ENCODE measurements around the gene AKAP17A.
"Not testable (repeated sequence)": the region's sequence is repeated elsewhere in the genome, so short reads cannot be mapped to it uniquely, and the experiment has no call there.

The AKAP17A gene

GRCh38 chrX:1602299-1602698 is 10.9 kb downstream of the AKAP17A start:
- no peak for DNase-seq (ENCODE audit: low spot score)

- DNase-seq (ENCODE audit: low spot score): no peak
Observed at GRCh38 chrX:1606496-1606895, 15.1 kb downstream of the AKAP17A start.

- no peak for DNase-seq (ENCODE audit: low spot score)
Observed at GRCh38 chrX:1609311-1609710, 17.9 kb downstream of the AKAP17A start.

GRCh38 chrX:1609762-1610161 is 18.4 kb downstream of the AKAP17A start:
- DNase-seq (ENCODE audit: low spot score): no peak

- no peak for DNase-seq (ENCODE audit: low spot score)
Observed at GRCh38 chrX:1610166-1610565, 18.8 kb downstream of the AKAP17A start.

- DNase-seq (ENCODE audit: low spot score): no peak
Observed at GRCh38 chrX:1610736-1611135, 19.3 kb downstream of the AKAP17A start.

- no peak for DNase-seq (ENCODE audit: low spot score)
Observed at GRCh38 chrX:1612641-1613286, 21.4 kb downstream of the AKAP17A start.

GRCh38 chrX:1614927-1615326 is 23.5 kb downstream of the AKAP17A start, which contains the start of gene ASMT:
Gene ASMT (plus strand): TSS chrX:1615059. CDS start chrX:1615200, 141 bp downstream.
- no peak for DNase-seq (ENCODE audit: low spot score)

GRCh38 chrX:1618689-1619088 is 27.3 kb downstream of the AKAP17A start:
- no peak for DNase-seq (ENCODE audit: low spot score)

- no peak for DNase-seq (ENCODE audit: low spot score)
Observed at GRCh38 chrX:1623691-1624090, 32.3 kb downstream of the AKAP17A start.

- DNase-seq (ENCODE audit: low spot score): not testable (repeated sequence)
Observed at GRCh38 chrX:1624158-1624860, 32.9 kb downstream of the AKAP17A start.

GRCh38 chrX:1624861-1625215 is 33.4 kb downstream of the AKAP17A start:
- not testable (repeated sequence) for DNase-seq (ENCODE audit: low spot score)

GRCh38 chrX:1629244-1629643 is 37.8 kb downstream of the AKAP17A start:
- DNase-seq (ENCODE audit: low spot score): no peak

GRCh38 chrX:1646009-1646408 is 54.6 kb downstream of the AKAP17A start:
- no peak for DNase-seq (ENCODE audit: low spot score)

GRCh38 chrX:1649621-1650020 is 58.2 kb downstream of the AKAP17A start:
- no peak for DNase-seq (ENCODE audit: low spot score)
